Loucy (cell line): ENCODE results near the gene ERI2.

ENCODE experiments used
- H2AFZ ChIP-seq: fragments of 200-600 bp; sonication (generic); 2 replicates; pipeline ENCODE4 v1.6.0; 2016; ENCODE audit warnings: antibody characterized with exemption, mild to moderate bottlenecking, low read length, moderate library complexity
- H3F3A ChIP-seq: fragments of 200-600 bp; 2 replicates; pipeline ENCODE4 v1.6.0; 2016; ENCODE audit warnings: antibody characterized with exemption, low read depth, mild to moderate bottlenecking
- H3K27me3 ChIP-seq: fragments of 200-600 bp; sonication (generic); 2 replicates; pipeline ENCODE4 v1.6.1; 2014; ENCODE audit warnings: low read length, mild to moderate bottlenecking; ENCODE audit not compliant: insufficient read depth, poor library complexity, severe bottlenecking
- H3K36me3 ChIP-seq: fragments of 200-600 bp; sonication (generic); 2 replicates; pipeline ENCODE4 v1.6.1; 2016; ENCODE audit warnings: low read length; ENCODE audit not compliant: insufficient read depth
- H3K4me1 ChIP-seq: fragments of 200-600 bp; sonication (generic); 2 replicates; pipeline ENCODE4 v1.5.1; 2014; ENCODE audit warnings: low read length, mild to moderate bottlenecking; ENCODE audit not compliant: insufficient read depth, poor library complexity, severe bottlenecking
- H3K4me2 ChIP-seq: fragments of 200-600 bp; sonication (generic); 2 replicates; pipeline ENCODE4 v1.6.0; 2014; ENCODE audit warnings: antibody characterized with exemption, low read length, low read depth, mild to moderate bottlenecking; ENCODE audit not compliant: poor library complexity, severe bottlenecking
- H3K4me3 ChIP-seq: fragments of 200-600 bp; sonication (generic); 2 replicates; pipeline ENCODE4 v1.5.1; 2014; ENCODE audit warnings: low read length, mild to moderate bottlenecking, mixed read lengths; ENCODE audit not compliant: poor library complexity, severe bottlenecking
- H3K79me2 ChIP-seq: fragments of 200-600 bp; sonication (generic); 2 replicates; pipeline ENCODE4 v1.6.1; 2014; ENCODE audit warnings: low read length; ENCODE audit not compliant: insufficient read depth
- H3K9ac ChIP-seq: fragments of 200-600 bp; sonication (generic); 2 replicates; pipeline ENCODE4 v1.6.0; 2014; ENCODE audit warnings: mild to moderate bottlenecking, low read depth, low read length, moderate library complexity; ENCODE audit not compliant: poor library complexity, severe bottlenecking
- H3K9me2 ChIP-seq: fragments of 200-600 bp; sonication (generic); replicated peaks from 2 replicates; pipeline ENCODE4 v1.6.1; 2016; ENCODE audit warnings: low read depth, low read length, mixed read lengths
- H3K9me3 ChIP-seq: fragments of 200-600 bp; sonication (generic); 2 replicates; pipeline ENCODE4 v1.6.1; 2014; ENCODE audit warnings: mild to moderate bottlenecking, antibody characterized with exemption, low read length, low read depth; ENCODE audit not compliant: insufficient read depth
- H4K20me1 ChIP-seq: fragments of 200-600 bp; sonication (generic); 2 replicates; pipeline ENCODE4 v1.6.0; 2014; ENCODE audit warnings: antibody characterized with exemption, low read length, mild to moderate bottlenecking; ENCODE audit not compliant: insufficient read depth, poor library complexity, severe bottlenecking
- EZH2phosphoT487 ChIP-seq: fragments of 200-600 bp; IDR thresholded peaks from 2 replicates; pipeline ENCODE4 v1.6.1; 2018; ENCODE audit warnings: antibody characterized with exemption, mild to moderate bottlenecking, moderate library complexity, borderline replicate concordance
- TF ChIP-seq, protein P1 (sequence below): fragments of 200-600 bp; sonication (generic); conservative IDR thresholded peaks from 2 replicates; pipeline ENCODE4 v1.5.1; 2014; ENCODE audit warnings: mild to moderate bottlenecking, antibody characterized with exemption, low read length

The ERI2 gene

DNA sequence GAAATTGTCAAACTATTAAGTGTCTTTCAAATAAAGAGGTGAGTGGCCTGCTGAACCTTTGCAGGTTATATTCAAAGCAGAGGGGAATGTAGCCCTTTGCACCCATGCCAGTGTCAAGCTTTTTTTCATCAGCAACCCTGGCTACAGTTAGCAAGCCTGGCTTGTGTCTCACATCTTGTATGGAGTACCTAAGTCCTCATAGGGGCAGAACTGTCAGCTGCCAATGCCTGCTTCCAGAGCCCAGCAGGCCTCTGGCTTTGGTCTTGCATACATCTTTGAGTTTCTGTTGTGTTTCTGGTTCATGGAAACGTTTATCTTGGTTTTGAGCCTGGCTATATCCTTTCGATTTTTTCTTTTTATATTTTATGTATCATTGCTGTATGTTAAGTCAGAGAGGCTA lies 26.8 kb upstream of the ERI2 start:
- Histone ChIP-seq H3K4me1 (no peaks in the 10 kb centered on the region), H3K9ac (no peak overlapping the region), H3K4me3 (no peak overlapping the region), H3F3A (no peaks in the 10 kb centered on the region), H3K36me3 (peaks cover 64% of the 10 kb centered on the region), H2AFZ (no peak overlapping the region), H3K9me2 (no peaks in the 10 kb centered on the region), H3K79me2 (no peaks in the 10 kb centered on the region), H3K27me3 (no peaks in the 10 kb centered on the region), H3K4me2 (no peak overlapping the region), H3K9me3 (peaks cover 14% of the 10 kb centered on the region), H4K20me1 (no peaks in the 10 kb centered on the region)
- TF ChIP-seq, protein P1, sequence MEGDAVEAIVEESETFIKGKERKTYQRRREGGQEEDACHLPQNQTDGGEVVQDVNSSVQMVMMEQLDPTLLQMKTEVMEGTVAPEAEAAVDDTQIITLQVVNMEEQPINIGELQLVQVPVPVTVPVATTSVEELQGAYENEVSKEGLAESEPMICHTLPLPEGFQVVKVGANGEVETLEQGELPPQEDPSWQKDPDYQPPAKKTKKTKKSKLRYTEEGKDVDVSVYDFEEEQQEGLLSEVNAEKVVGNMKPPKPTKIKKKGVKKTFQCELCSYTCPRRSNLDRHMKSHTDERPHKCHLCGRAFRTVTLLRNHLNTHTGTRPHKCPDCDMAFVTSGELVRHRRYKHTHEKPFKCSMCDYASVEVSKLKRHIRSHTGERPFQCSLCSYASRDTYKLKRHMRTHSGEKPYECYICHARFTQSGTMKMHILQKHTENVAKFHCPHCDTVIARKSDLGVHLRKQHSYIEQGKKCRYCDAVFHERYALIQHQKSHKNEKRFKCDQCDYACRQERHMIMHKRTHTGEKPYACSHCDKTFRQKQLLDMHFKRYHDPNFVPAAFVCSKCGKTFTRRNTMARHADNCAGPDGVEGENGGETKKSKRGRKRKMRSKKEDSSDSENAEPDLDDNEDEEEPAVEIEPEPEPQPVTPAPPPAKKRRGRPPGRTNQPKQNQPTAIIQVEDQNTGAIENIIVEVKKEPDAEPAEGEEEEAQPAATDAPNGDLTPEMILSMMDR: no peak
- no peak for TF ChIP-seq EZH2phosphoT487

DNA sequence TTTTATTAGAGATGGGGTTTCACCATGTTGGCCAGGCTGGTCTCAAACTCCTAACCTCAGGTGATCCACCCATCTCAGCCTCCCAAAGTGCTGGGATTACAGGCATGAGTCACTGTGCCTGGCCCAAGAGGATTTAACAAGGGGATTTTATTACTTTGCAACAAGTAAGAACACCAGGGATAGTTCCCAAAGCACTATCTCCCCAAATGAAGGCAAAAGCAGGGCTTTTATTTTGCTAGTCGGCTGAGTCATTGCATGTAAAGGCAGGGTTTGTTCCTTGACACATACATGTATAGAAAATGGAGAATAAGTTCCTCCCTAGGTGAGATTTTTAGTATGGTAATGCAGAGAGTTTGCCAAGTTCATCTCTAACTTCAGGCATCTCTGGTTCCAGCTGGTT lies 24.1 kb upstream of the ERI2 start:
- Histone ChIP-seq H3K9ac (no peak overlapping the region), H3K4me3 (no peak overlapping the region), H3K79me2 (no peaks in the 10 kb centered on the region), H3K9me3 (peaks cover 3% of the 10 kb centered on the region; the same call in 1 of the 2 replicates), H3K4me2 (no peak overlapping the region), H3K9me2 (no peaks in the 10 kb centered on the region), H3K36me3 (peaks cover 60% of the 10 kb centered on the region), H3F3A (no peaks in the 10 kb centered on the region), H3K4me1 (peaks cover 9% of the 10 kb centered on the region), H2AFZ (no peak overlapping the region), H4K20me1 (no peaks in the 10 kb centered on the region), H3K27me3 (no peaks in the 10 kb centered on the region)
- TF ChIP-seq, protein P1: no peak
- no peak for TF ChIP-seq EZH2phosphoT487

DNA sequence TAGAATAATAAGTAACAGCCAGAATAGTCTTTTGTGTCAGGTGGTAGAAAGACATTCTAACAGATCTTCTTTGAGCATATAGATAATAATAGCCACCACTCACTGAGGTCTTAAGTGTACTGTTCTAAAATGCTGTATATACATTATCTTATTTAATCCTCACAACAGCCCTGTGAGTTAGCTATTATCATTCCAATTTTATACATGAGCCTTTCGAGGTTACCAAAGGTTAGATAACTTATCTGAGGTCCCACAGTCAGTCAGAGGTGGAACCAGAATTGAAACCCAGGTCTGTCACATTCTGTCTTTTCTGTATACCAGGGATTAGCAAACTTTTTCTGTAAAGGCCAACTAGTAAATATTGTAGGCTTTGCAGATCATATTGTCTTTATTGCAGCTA lies 23.3 kb upstream of the ERI2 start:
- TF ChIP-seq EZH2phosphoT487: no peak
- TF ChIP-seq, protein P1: no peak
- H3K9ac ChIP-seq: no peak overlapping the region
- H3K27me3 ChIP-seq: no peaks in the 10 kb centered on the region
- no peak overlapping the region for H3K4me3 ChIP-seq
- H3K9me3 ChIP-seq: peaks cover under 1% of the 10 kb centered on the region; the same call in 1 of the 2 replicates
- H3K4me2 ChIP-seq: no peak overlapping the region
- H3F3A ChIP-seq: no peaks in the 10 kb centered on the region
- H3K79me2 ChIP-seq: no peaks in the 10 kb centered on the region
- H3K36me3 ChIP-seq: peaks cover 53% of the 10 kb centered on the region
- peaks cover 16% of the 10 kb centered on the region for H3K4me1 ChIP-seq
- no peak overlapping the region for H2AFZ ChIP-seq
- no peaks in the 10 kb centered on the region for H4K20me1 ChIP-seq
- no peaks in the 10 kb centered on the region for H3K9me2 ChIP-seq
